ENCODE measurements around the gene ASCC3.

The ASCC3 gene

DNA sequence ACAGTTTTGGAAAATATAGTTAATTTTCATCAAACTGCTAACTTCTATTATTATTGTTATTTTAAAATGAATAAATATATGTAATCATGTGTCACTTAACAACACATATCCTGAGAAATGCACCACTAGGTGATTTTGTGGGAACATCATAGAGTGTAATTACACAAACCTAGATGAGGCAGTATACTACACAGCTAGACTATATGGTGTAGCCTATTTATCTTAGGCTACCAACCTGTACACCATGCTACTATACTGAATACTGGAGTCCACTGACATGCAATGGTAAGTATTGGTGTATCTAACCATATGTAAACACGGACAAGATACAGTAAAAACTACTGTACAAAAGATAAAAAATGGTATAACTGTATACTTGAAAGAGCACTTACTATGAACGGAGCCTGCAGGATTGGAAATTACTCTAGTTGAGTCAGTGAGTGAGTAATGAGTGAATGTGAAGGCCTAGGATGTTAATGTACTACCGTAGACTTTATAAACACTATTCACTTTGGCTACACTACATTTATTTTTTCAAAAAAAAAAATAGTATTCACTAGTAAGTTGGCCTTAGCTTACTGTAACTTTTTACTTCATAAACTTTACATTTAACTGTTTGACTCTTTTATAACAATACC, 72.4 kb downstream of the ASCC3 start:
- H3K9ac ChIP-seq (ENCODE audit: low read depth, low read length), result no peak overlapping the region
- no peak overlapping the region for H2AFZ ChIP-seq (ENCODE audit: low read depth, low read length)
- no peak for ATAC-seq (ENCODE audit: insufficient read depth, low read depth)
- no peak for TF ChIP-seq EZH2 (IDR thresholded peaks at IDR 0.05; ENCODE audit: borderline replicate concordance, low read depth, low read length, severe bottlenecking)
- TF ChIP-seq, protein P1, sequence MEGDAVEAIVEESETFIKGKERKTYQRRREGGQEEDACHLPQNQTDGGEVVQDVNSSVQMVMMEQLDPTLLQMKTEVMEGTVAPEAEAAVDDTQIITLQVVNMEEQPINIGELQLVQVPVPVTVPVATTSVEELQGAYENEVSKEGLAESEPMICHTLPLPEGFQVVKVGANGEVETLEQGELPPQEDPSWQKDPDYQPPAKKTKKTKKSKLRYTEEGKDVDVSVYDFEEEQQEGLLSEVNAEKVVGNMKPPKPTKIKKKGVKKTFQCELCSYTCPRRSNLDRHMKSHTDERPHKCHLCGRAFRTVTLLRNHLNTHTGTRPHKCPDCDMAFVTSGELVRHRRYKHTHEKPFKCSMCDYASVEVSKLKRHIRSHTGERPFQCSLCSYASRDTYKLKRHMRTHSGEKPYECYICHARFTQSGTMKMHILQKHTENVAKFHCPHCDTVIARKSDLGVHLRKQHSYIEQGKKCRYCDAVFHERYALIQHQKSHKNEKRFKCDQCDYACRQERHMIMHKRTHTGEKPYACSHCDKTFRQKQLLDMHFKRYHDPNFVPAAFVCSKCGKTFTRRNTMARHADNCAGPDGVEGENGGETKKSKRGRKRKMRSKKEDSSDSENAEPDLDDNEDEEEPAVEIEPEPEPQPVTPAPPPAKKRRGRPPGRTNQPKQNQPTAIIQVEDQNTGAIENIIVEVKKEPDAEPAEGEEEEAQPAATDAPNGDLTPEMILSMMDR (IDR thresholded peaks at IDR 0.05; ENCODE audit: borderline replicate concordance, extremely low read depth, low read length, poor library complexity, severe bottlenecking), result no peak
- H3K79me2 ChIP-seq (ENCODE audit: insufficient read depth, low read length), result peaks cover 55% of the 10 kb centered on the region
- H3K27me3 ChIP-seq (ENCODE audit: insufficient read depth, low read length, poor library complexity), result no peaks in the 10 kb centered on the region
- H3K4me1 ChIP-seq (ENCODE audit: insufficient read depth, low read length), result no peaks in the 10 kb centered on the region
- H4K20me1 ChIP-seq (ENCODE audit: insufficient read depth, low read length), result peaks cover 2% of the 10 kb centered on the region; the same call in 1 of the 2 replicates
- H3K9me3 ChIP-seq (ENCODE audit: insufficient read depth, low read length, severe bottlenecking), result no peaks in the 10 kb centered on the region
- H3K4me2 ChIP-seq (ENCODE audit: insufficient read depth, low read length), result no peak overlapping the region
- H3K36me3 ChIP-seq (ENCODE audit: insufficient read depth, low read length), result peaks cover 21% of the 10 kb centered on the region
- H3K27ac ChIP-seq (ENCODE audit: low read length), result no peak overlapping the region
- no peak overlapping the region for H3K4me3 ChIP-seq (ENCODE audit: low read depth in 1 of 2, low read length in 2 of 2)
- no peak for DNase-seq

DNA sequence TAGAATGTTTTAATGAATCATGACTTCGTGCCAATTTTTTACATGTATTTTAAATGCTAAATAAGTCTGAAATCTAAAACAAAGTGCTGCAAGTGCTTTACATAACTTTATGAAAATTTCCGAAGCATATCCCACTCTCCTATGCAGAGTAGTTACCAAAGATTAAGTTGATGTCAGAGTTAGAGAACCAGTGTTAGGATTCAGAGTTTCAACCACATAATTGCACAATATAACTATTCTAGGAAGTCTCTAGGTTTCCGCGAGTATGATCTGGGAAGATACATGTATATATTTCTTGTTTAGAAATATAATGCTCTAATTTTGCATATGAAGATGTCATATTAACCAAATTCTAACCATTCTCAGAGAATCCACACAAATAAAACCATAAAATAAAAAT, 74.8 kb downstream of the ASCC3 start:
- ATAC-seq (ENCODE audit: insufficient read depth, low read depth), result no peak
- H3K4me1 ChIP-seq (ENCODE audit: insufficient read depth, low read length), result no peaks in the 10 kb centered on the region
- H3K9me3 ChIP-seq (ENCODE audit: insufficient read depth, low read length, severe bottlenecking), result no peaks in the 10 kb centered on the region
- no peak overlapping the region for H2AFZ ChIP-seq (ENCODE audit: low read depth, low read length)
- H3K79me2 ChIP-seq (ENCODE audit: insufficient read depth, low read length), result peaks cover 52% of the 10 kb centered on the region
- no peak for DNase-seq
- H3K36me3 ChIP-seq (ENCODE audit: insufficient read depth, low read length), result peaks cover 36% of the 10 kb centered on the region
- peaks cover 2% of the 10 kb centered on the region; the same call in 1 of the 2 replicates for H4K20me1 ChIP-seq (ENCODE audit: insufficient read depth, low read length)
- no peak for TF ChIP-seq EZH2 (IDR thresholded peaks at IDR 0.05; ENCODE audit: borderline replicate concordance, low read depth, low read length, severe bottlenecking)
- H3K27ac ChIP-seq (ENCODE audit: low read length), result no peak overlapping the region
- H3K27me3 ChIP-seq (ENCODE audit: insufficient read depth, low read length, poor library complexity), result no peaks in the 10 kb centered on the region
- H3K4me3 ChIP-seq (ENCODE audit: low read depth in 1 of 2, low read length in 2 of 2), result no peak overlapping the region
- H3K4me2 ChIP-seq (ENCODE audit: insufficient read depth, low read length), result no peak overlapping the region
- H3K9ac ChIP-seq (ENCODE audit: low read depth, low read length), result no peak overlapping the region

DNA sequence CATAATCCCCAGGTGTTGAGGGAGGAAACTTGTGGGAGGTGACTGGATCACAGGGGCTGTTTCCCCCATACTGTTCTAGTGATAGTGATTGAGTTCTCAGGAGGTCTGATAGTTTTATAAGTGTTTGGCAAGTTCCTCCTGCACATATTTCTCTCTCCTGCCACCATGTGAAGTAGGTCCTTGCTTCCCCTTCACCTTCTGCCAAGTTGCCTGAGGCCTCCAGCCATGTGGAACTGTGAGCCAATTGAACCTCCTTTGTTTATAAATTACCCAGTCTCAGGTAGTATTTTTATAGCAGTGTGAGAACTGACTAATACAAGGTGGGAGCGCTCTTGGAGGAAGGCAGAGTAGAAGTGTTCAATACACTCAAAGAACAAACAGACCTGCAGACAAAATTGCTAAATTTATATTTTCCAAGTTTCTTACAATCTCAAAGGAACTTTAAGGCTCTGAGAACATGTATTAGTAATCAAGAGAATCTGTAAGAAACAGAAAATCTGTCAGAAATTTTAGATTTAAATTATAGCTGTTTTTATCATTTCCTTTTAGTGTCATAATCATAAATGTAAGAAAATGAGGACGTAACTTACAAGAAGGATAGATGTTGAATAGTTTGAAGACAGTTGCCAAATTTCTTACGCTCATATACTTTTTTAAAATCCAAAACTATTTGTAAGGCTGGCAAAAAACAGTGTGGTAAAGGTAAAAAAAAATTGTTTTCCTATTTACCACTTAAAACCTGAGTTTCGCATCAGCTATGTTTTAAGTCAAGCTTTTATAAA, 77.7 kb downstream of the ASCC3 start:
- no peak overlapping the region for H2AFZ ChIP-seq (ENCODE audit: low read depth, low read length)
- H3K4me1 ChIP-seq (ENCODE audit: insufficient read depth, low read length), result no peaks in the 10 kb centered on the region
- no peak overlapping the region for H3K4me3 ChIP-seq (ENCODE audit: low read depth in 1 of 2, low read length in 2 of 2)
- TF ChIP-seq, protein P1 (IDR thresholded peaks at IDR 0.05; ENCODE audit: borderline replicate concordance, extremely low read depth, low read length, poor library complexity, severe bottlenecking), result no peak
- no peak for TF ChIP-seq EZH2 (IDR thresholded peaks at IDR 0.05; ENCODE audit: borderline replicate concordance, low read depth, low read length, severe bottlenecking)
- no peak overlapping the region for H3K9ac ChIP-seq (ENCODE audit: low read depth, low read length)
- H3K79me2 ChIP-seq (ENCODE audit: insufficient read depth, low read length), result peaks cover 32% of the 10 kb centered on the region; the same call in 1 of the 2 replicates
- no peak for ATAC-seq (ENCODE audit: insufficient read depth, low read depth)
- no peak overlapping the region for H3K27ac ChIP-seq (ENCODE audit: low read length)
- H3K36me3 ChIP-seq (ENCODE audit: insufficient read depth, low read length), result peaks cover 57% of the 10 kb centered on the region
- no peak overlapping the region for H3K4me2 ChIP-seq (ENCODE audit: insufficient read depth, low read length)
- H3K27me3 ChIP-seq (ENCODE audit: insufficient read depth, low read length, poor library complexity), result no peaks in the 10 kb centered on the region
- DNase-seq, result no peak
- no peaks in the 10 kb centered on the region for H3K9me3 ChIP-seq (ENCODE audit: insufficient read depth, low read length, severe bottlenecking)
- peaks cover 2% of the 10 kb centered on the region; the same call in 1 of the 2 replicates for H4K20me1 ChIP-seq (ENCODE audit: insufficient read depth, low read length)

DNA sequence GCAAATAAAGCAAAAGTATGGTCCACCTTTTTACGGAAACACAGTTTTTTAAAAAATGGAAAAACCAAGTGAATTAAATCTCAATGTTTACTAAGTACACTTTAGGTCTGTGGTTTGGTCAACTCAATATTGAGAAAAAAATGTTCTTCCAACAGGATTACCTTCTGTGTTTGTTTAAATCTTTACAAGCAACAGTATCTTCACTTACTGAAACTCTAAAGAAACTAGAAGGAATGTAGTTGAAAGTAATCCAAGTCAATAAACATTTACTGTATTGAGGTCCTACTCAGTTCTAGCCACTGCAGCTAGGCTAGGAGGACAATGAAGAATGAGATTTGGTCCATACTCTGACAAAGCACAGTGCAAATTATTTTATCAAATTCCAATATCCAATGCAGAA, 80.1 kb downstream of the ASCC3 start:
- no peak overlapping the region for H3K4me2 ChIP-seq (ENCODE audit: insufficient read depth, low read length)
- no peak for TF ChIP-seq EZH2 (IDR thresholded peaks at IDR 0.05; ENCODE audit: borderline replicate concordance, low read depth, low read length, severe bottlenecking)
- TF ChIP-seq, protein P1 (IDR thresholded peaks at IDR 0.05; ENCODE audit: borderline replicate concordance, extremely low read depth, low read length, poor library complexity, severe bottlenecking), result no peak
- no peak overlapping the region for H3K4me3 ChIP-seq (ENCODE audit: low read depth in 1 of 2, low read length in 2 of 2)
- no peaks in the 10 kb centered on the region for H3K9me3 ChIP-seq (ENCODE audit: insufficient read depth, low read length, severe bottlenecking)
- H2AFZ ChIP-seq (ENCODE audit: low read depth, low read length), result no peak overlapping the region
- DNase-seq, result no peak
- peaks cover 74% of the 10 kb centered on the region for H3K36me3 ChIP-seq (ENCODE audit: insufficient read depth, low read length)
- no peaks in the 10 kb centered on the region for H3K27me3 ChIP-seq (ENCODE audit: insufficient read depth, low read length, poor library complexity)
- H3K79me2 ChIP-seq (ENCODE audit: insufficient read depth, low read length), result peaks cover 27% of the 10 kb centered on the region; the same call in 1 of the 2 replicates
- H3K4me1 ChIP-seq (ENCODE audit: insufficient read depth, low read length), result no peaks in the 10 kb centered on the region
- no peak for ATAC-seq (ENCODE audit: insufficient read depth, low read depth)
- no peak overlapping the region for H3K9ac ChIP-seq (ENCODE audit: low read depth, low read length)
- no peak overlapping the region for H3K27ac ChIP-seq (ENCODE audit: low read length)
- no peaks in the 10 kb centered on the region for H4K20me1 ChIP-seq (ENCODE audit: insufficient read depth, low read length)
